Measurements from ENCODE around the gene CPPED1.

Gene CPPED1

GRCh38 chr16:12678983-12679382 is 124.7 kb downstream of the CPPED1 start:
- H3K4me3 ChIP-seq (ENCODE audit: control insufficient read depth, low read depth, low read length): no peak overlapping the region
- no peak for TF ChIP-seq CTCF (conservative IDR thresholded peaks at IDR 0.05; ENCODE audit: control insufficient read depth, insufficient read depth, low read depth, low read length)
- DNase-seq (ENCODE audit: low read depth): no peak

GRCh38 chr16:12677502-12677901 is 126.2 kb downstream of the CPPED1 start:
- no peak overlapping the region for H3K4me3 ChIP-seq (ENCODE audit: control insufficient read depth, low read depth, low read length)
- TF ChIP-seq CTCF (conservative IDR thresholded peaks at IDR 0.05; ENCODE audit: control insufficient read depth, insufficient read depth, low read depth, low read length): no peak
- no peak for DNase-seq (ENCODE audit: low read depth)

DNA sequence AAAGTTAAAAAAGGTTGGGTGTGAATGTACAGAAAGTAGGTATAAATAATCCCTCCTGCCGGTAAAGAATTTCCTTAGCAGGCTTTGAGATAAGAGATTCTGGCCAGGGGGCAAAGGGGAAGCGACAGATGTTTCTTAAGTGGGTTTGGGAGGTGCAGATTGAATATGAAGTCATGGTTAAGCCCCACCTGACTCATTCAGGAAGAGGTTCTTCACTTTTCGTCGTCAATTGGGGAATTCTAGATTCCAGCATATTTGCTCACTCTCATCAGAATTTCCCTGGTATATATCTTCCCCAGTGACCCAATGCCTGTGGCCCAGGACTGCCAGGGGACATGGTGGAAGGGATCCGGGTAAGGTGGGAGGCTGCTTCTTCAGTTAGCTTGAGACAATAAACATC is 127.8 kb downstream of the CPPED1 start:
- no peak for TF ChIP-seq CTCF (conservative IDR thresholded peaks at IDR 0.05; ENCODE audit: control insufficient read depth, insufficient read depth, low read depth, low read length)
- DNase-seq (ENCODE audit: low read depth): peak; percentile 65
- H3K4me3 ChIP-seq (ENCODE audit: control insufficient read depth, low read depth, low read length): no peak overlapping the region

DNA sequence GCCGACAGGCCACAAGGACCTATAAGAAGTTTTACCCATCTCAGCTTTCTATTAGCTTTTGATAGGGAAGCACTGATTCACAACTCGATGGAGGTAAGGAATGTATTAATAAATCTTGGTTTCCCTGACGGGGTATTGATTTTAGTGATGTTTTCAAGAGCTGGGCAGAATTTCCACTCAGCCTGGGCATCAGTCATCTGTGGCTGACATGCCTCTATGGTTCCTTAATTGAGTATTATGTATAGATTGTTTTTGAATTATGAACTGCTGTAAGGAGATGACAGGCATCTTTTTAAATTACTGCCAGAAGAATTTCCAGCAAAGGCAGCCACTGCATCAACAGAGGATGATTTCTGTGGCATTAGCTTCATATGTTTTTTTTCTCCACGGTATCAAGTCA is 128.6 kb downstream of the CPPED1 start:
- DNase-seq (ENCODE audit: low read depth): no peak
- TF ChIP-seq CTCF (conservative IDR thresholded peaks at IDR 0.05; ENCODE audit: control insufficient read depth, insufficient read depth, low read depth, low read length): no peak
- H3K4me3 ChIP-seq (ENCODE audit: control insufficient read depth, low read depth, low read length): no peak overlapping the region

GRCh38 chr16:12674524-12674923 is 129.2 kb downstream of the CPPED1 start:
- no peak for TF ChIP-seq CTCF (conservative IDR thresholded peaks at IDR 0.05; ENCODE audit: control insufficient read depth, insufficient read depth, low read depth, low read length)
- no peak for DNase-seq (ENCODE audit: low read depth)
- no peak overlapping the region for H3K4me3 ChIP-seq (ENCODE audit: control insufficient read depth, low read depth, low read length)

GRCh38 chr16:12674071-12674470 is 129.6 kb downstream of the CPPED1 start:
- no peak overlapping the region for H3K4me3 ChIP-seq (ENCODE audit: control insufficient read depth, low read depth, low read length)
- DNase-seq (ENCODE audit: low read depth): peak; percentile 52
- no peak for TF ChIP-seq CTCF (conservative IDR thresholded peaks at IDR 0.05; ENCODE audit: control insufficient read depth, insufficient read depth, low read depth, low read length)

DNA sequence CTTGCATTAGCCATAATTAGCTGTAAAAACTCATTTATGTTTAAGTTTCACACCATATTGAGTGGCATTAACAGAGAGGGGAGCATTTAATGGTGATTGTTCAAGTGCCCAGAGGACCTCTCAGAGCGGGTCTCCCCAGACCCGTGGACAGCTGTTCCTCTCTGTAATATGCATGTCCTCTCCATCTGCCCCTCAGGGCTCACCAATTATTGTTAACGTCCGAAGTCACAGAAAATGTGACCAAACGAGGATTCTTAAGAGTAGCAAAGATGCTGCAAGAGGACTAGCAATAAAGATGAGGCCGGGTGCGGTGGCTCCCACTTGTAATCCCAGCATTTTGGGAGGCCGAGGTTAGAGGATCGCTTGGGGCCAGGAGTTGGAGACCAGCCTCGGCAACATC is 130.2 kb downstream of the CPPED1 start:
- TF ChIP-seq CTCF (conservative IDR thresholded peaks at IDR 0.05; ENCODE audit: control insufficient read depth, insufficient read depth, low read depth, low read length): no peak
- DNase-seq (ENCODE audit: low read depth): no peak
- no peak overlapping the region for H3K4me3 ChIP-seq (ENCODE audit: control insufficient read depth, low read depth, low read length)
